GM12878 (cell line): ENCODE data around the gene ARHGAP26. TPM values are rescaled to one million over a fixed set of nuclear protein-coding genes. Genes with fewer than 3 reads are reported as not detected.

Source experiments
- BCL11A ChIP-seq: IDR thresholded peaks from 2 replicates; pipeline ENCODE4 v1.6.1; 2011; ENCODE audit warnings: low read depth, low read length
- FOS ChIP-seq: IDR thresholded peaks from 3 replicates; pipeline ENCODE4 v1.6.1; 2011; ENCODE audit warnings: borderline replicate concordance; ENCODE audit not compliant: insufficient read length; ENCODE audit errors: extremely low read depth
- IKZF1 ChIP-seq: fragments of 450-650 bp; conservative IDR thresholded peaks from 2 replicates; pipeline ENCODE4 v1.6.1; 2017; ENCODE audit warnings: antibody characterized with exemption, mild to moderate bottlenecking
- JUND ChIP-seq: IDR thresholded peaks from 2 replicates; pipeline ENCODE4 v1.6.1; 2012; ENCODE audit warnings: low read depth, mild to moderate bottlenecking, low read length, improper control_type of control experiment, moderate library complexity
- KAT2A ChIP-seq: conservative IDR thresholded peaks from 2 replicates; pipeline ENCODE4 v1.6.1; 2011; ENCODE audit warnings: low read depth, low read length; ENCODE audit not compliant: control insufficient read depth
- MTA2 ChIP-seq: fragments of 450-650 bp; IDR thresholded peaks from 2 replicates; pipeline ENCODE4 v1.6.1; 2016; ENCODE audit warnings: low read depth, mild to moderate bottlenecking, moderate library complexity
- MXI1 ChIP-seq: fragments of 150-350 bp; IDR thresholded peaks from 2 replicates; pipeline ENCODE4 v1.6.1; 2011; ENCODE audit warnings: low read depth, mild to moderate bottlenecking, inconsistent platforms, low read length, improper control_type of control experiment
- MYB ChIP-seq: fragments of 150-350 bp; IDR thresholded peaks from 2 replicates; pipeline ENCODE4 v1.6.1; 2014; ENCODE audit warnings: mild to moderate bottlenecking, low read depth, low read length, borderline replicate concordance
- NR2C2 ChIP-seq: IDR thresholded peaks from 2 replicates; pipeline ENCODE4 v1.6.1; 2011; ENCODE audit warnings: borderline replicate concordance, low read depth; ENCODE audit not compliant: control insufficient read depth, insufficient read length
- SMC3 ChIP-seq: IDR thresholded peaks from 2 replicates; pipeline ENCODE4 v1.6.1; 2011; ENCODE audit warnings: low read length, improper control_type of control experiment, borderline replicate concordance
- SPI1 ChIP-seq: IDR thresholded peaks from 2 replicates; pipeline ENCODE4 v1.6.1; 2011; ENCODE audit warnings: low read depth, mild to moderate bottlenecking, low read length, moderate library complexity, borderline replicate concordance; ENCODE audit not compliant: insufficient read depth
- TCF3 ChIP-seq: IDR thresholded peaks from 2 replicates; pipeline ENCODE4 v1.6.1; 2012; ENCODE audit warnings: low read depth, mild to moderate bottlenecking, low read length, borderline replicate concordance; ENCODE audit not compliant: insufficient read depth
- ZBED1 ChIP-seq: IDR thresholded peaks from 2 replicates; pipeline ENCODE4 v1.6.1; 2016; ENCODE audit warnings: borderline replicate concordance
- ZNF207 ChIP-seq: fragments of 450-650 bp; IDR thresholded peaks from 2 replicates; pipeline ENCODE4 v1.6.1; 2014; ENCODE audit warnings: antibody characterized with exemption, mild to moderate bottlenecking, borderline replicate concordance
- polyA plus RNA-seq, 11 experiments: library from polyadenylated mRNA; depleted of rRNA in 4 of 11; unstranded in 6 of 11; stranded (reverse) in 5 of 11; fragments of >200 nt; fragmentation: Nextera tagmentation in 4 of 11; fragmentation: Illumina TruSeq in 1 of 11; extraction: Ambion mirVana in 4 of 11; extraction: Trizol in 1 of 11; gene quantifications; 1 replicate in 1 of 11; 2 replicates in 10 of 11; pipeline versions ENCODE4 v1.2.1 to v1.2.3, GENCODE V29; 2011 to 2016; ENCODE audit warnings: inconsistent platforms in 2 of 11, missing spikeins in 2 of 11, low read depth in 1 of 11
- total RNA-seq, 4 experiments: library from RNA; depleted of rRNA in 3 of 4; stranded (reverse); fragments of >200 nt in 3 of 4; fragmentation: Illumina TruSeq in 1 of 4; extraction: Trizol in 1 of 4; gene quantifications; 2 replicates each; pipeline versions ENCODE4 v1.2.1 to v1.2.3, GENCODE V29; 2013 to 2021
- TF ChIP-seq, protein P1 (sequence below): fragments of 450-650 bp; IDR thresholded peaks from 2 replicates; pipeline ENCODE4 v1.6.1; 2017; ENCODE audit warnings: low read depth, mild to moderate bottlenecking, moderate library complexity
- TF ChIP-seq, protein P2 (sequence below): IDR thresholded peaks from 2 replicates; pipeline ENCODE4 v1.6.1; 2011; ENCODE audit warnings: low read depth, low read length, improper control_type of control experiment, borderline replicate concordance
- TF ChIP-seq, protein P3 (sequence below): IDR thresholded peaks from 2 replicates; pipeline ENCODE4 v1.6.1; 2012; ENCODE audit warnings: improper control_type of control experiment, low read depth, low read length; ENCODE audit not compliant: insufficient replicate concordance
- TF ChIP-seq, protein P4 (sequence below): fragments of 450-650 bp; IDR thresholded peaks from 2 replicates; pipeline ENCODE4 v1.6.1; 2018; ENCODE audit warnings: borderline replicate concordance, mild to moderate bottlenecking; ENCODE audit not compliant: partially characterized antibody

Gene ARHGAP26
- total and polyA plus RNA-seq, 10 of the 15 experiments (the other 5 are each of a cell fraction or from before 2014, with no cell fraction given) = 9.4 to 41.5 (median 19.3) TPM

DNA sequence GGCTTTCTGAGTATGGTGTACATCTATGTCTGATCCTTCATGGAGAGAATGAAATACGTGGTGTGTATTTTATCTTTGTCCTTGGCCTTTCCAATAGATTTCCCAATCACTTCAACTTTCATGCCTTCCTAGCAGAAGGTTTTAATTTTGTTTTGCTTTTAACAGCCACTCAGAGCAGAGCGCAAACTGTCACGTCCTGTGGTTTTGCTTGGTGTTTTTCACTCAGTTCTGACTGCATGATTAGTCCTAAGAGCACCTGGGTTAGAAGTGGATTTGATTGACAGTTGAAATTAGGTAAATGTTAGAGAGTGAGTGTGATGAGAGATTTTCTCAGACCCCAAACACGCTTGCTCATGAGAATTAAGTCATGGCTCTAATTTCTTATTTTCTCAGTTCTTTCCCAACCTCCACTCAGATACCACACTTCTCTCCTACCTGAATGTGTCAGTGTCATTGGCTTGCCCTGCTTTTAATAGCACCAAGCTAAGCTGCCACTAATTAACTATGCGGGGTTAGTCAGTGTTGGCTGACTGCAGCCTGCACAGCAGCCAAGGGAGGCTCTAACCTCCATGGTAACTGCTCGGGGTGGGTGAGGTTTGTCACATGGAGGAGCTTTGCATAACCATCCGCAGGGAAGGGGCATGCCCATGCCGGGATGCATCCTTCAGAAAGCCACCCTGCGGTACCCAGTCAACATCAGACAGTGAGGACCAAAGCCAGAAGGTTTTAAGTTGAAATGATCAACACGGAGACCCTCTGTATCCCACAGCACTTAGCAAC, 459.9 kb downstream of the ARHGAP26 start (continued):
- TF ChIP-seq, protein P1, sequence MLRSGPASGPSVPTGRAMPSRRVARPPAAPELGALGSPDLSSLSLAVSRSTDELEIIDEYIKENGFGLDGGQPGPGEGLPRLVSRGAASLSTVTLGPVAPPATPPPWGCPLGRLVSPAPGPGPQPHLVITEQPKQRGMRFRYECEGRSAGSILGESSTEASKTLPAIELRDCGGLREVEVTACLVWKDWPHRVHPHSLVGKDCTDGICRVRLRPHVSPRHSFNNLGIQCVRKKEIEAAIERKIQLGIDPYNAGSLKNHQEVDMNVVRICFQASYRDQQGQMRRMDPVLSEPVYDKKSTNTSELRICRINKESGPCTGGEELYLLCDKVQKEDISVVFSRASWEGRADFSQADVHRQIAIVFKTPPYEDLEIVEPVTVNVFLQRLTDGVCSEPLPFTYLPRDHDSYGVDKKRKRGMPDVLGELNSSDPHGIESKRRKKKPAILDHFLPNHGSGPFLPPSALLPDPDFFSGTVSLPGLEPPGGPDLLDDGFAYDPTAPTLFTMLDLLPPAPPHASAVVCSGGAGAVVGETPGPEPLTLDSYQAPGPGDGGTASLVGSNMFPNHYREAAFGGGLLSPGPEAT = peak; percentile 85
- TF ChIP-seq IKZF1 (peak; percentile 93), NR2C2 (no peak), MYB (0 out of 2 replicates have a peak, but pooled peaks have one; percentile 44), SPI1 (0 out of 2 replicates have a peak, but pooled peaks have one; percentile 10), BCL11A (peak; percentile 16; the same call in 1 of the 2 replicates), FOS (no peak), MXI1 (peak; percentile 62), KAT2A (no peak), TCF3 (no peak), ZNF207 (peak; percentile 38), ZBED1 (peak; percentile 95), SMC3 (peak; percentile 39; the same call in 1 of the 2 replicates), JUND (peak; percentile 44; the same call in 1 of the 2 replicates), MTA2 (peak; percentile 96)
- TF ChIP-seq, protein P2, sequence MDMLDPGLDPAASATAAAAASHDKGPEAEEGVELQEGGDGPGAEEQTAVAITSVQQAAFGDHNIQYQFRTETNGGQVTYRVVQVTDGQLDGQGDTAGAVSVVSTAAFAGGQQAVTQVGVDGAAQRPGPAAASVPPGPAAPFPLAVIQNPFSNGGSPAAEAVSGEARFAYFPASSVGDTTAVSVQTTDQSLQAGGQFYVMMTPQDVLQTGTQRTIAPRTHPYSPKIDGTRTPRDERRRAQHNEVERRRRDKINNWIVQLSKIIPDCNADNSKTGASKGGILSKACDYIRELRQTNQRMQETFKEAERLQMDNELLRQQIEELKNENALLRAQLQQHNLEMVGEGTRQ = peak; percentile 48
- TF ChIP-seq, protein P3, sequence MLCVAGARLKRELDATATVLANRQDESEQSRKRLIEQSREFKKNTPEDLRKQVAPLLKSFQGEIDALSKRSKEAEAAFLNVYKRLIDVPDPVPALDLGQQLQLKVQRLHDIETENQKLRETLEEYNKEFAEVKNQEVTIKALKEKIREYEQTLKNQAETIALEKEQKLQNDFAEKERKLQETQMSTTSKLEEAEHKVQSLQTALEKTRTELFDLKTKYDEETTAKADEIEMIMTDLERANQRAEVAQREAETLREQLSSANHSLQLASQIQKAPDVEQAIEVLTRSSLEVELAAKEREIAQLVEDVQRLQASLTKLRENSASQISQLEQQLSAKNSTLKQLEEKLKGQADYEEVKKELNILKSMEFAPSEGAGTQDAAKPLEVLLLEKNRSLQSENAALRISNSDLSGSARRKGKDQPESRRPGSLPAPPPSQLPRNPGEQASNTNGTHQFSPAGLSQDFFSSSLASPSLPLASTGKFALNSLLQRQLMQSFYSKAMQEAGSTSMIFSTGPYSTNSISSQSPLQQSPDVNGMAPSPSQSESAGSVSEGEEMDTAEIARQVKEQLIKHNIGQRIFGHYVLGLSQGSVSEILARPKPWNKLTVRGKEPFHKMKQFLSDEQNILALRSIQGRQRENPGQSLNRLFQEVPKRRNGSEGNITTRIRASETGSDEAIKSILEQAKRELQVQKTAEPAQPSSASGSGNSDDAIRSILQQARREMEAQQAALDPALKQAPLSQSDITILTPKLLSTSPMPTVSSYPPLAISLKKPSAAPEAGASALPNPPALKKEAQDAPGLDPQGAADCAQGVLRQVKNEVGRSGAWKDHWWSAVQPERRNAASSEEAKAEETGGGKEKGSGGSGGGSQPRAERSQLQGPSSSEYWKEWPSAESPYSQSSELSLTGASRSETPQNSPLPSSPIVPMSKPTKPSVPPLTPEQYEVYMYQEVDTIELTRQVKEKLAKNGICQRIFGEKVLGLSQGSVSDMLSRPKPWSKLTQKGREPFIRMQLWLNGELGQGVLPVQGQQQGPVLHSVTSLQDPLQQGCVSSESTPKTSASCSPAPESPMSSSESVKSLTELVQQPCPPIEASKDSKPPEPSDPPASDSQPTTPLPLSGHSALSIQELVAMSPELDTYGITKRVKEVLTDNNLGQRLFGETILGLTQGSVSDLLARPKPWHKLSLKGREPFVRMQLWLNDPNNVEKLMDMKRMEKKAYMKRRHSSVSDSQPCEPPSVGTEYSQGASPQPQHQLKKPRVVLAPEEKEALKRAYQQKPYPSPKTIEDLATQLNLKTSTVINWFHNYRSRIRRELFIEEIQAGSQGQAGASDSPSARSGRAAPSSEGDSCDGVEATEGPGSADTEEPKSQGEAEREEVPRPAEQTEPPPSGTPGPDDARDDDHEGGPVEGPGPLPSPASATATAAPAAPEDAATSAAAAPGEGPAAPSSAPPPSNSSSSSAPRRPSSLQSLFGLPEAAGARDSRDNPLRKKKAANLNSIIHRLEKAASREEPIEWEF = peak; percentile 98
- TF ChIP-seq, protein P4, sequence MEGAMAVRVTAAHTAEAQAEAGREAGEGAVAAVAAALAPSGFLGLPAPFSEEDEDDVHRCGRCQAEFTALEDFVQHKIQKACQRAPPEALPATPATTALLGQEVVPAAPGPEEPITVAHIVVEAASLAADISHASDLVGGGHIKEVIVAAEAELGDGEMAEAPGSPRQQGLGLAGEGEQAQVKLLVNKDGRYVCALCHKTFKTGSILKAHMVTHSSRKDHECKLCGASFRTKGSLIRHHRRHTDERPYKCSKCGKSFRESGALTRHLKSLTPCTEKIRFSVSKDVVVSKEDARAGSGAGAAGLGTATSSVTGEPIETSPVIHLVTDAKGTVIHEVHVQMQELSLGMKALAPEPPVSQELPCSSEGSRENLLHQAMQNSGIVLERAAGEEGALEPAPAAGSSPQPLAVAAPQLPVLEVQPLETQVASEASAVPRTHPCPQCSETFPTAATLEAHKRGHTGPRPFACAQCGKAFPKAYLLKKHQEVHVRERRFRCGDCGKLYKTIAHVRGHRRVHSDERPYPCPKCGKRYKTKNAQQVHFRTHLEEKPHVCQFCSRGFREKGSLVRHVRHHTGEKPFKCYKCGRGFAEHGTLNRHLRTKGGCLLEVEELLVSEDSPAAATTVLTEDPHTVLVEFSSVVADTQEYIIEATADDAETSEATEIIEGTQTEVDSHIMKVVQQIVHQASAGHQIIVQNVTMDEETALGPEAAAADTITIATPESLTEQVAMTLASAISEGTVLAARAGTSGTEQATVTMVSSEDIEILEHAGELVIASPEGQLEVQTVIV = peak; percentile 21
